Activated naive CD8-positive, alpha-beta T cell treated with anti-CD3 and anti-CD28 coated beads for 36 hours (primary cell): ENCODE measurements around the gene NOX3. TPM values are rescaled to one million over a fixed set of nuclear protein-coding genes. Genes with fewer than 3 reads are reported as not detected.
"Not testable (repeated sequence)": the region's sequence is repeated elsewhere in the genome, so short reads cannot be mapped to it uniquely, and the experiment has no call there.

Experiments used
- DNase-seq: peaks from one replicate; pipeline ENCODE4 v3.0.0; 2021
- H3K27ac Mint-ChIP-seq: one replicate; pipeline ENCODE4 v1.8.0; 2022; ENCODE audit warnings: mild to moderate bottlenecking, moderate library complexity, mixed read lengths
- H3K27me3 Mint-ChIP-seq: one replicate; pipeline ENCODE4 v1.8.0; 2022; ENCODE audit warnings: mild to moderate bottlenecking, mixed read lengths
- H3K36me3 Mint-ChIP-seq: one replicate; pipeline ENCODE4 v1.8.0; 2021; ENCODE audit warnings: mild to moderate bottlenecking, mixed read lengths
- H3K4me1 Mint-ChIP-seq: one replicate; pipeline ENCODE4 v1.8.0; 2021; ENCODE audit warnings: mixed read lengths
- H3K4me3 Mint-ChIP-seq: one replicate; pipeline ENCODE4 v1.8.0; 2022; ENCODE audit warnings: mild to moderate bottlenecking, moderate library complexity, mixed read lengths
- H3K9me3 Mint-ChIP-seq: one replicate; pipeline ENCODE4 v1.8.0; 2022; ENCODE audit warnings: mixed read lengths
- total RNA-seq, 2 experiments: library from RNA; stranded (reverse); gene quantifications; one replicate each; pipeline ENCODE4 v1.2.3, GENCODE V29; 2021

The NOX3 gene
- total RNA-seq, 2 experiments from 2014 or later, result not detected

GRCh38 chr6:155486721-155487294, 31.2 kb upstream of the NOX3 start:
- Mint-ChIP-seq H3K4me3 (no peak overlapping the region), H3K9me3 (no peaks in the 10 kb centered on the region), H3K4me1 (peaks cover 2% of the 10 kb centered on the region), H3K27ac (no peak overlapping the region), H3K36me3 (no peaks in the 10 kb centered on the region), H3K27me3 (peaks cover 4% of the 10 kb centered on the region)
- no peak for DNase-seq

GRCh38 chr6:155485756-155486155, 30.1 kb upstream of the NOX3 start:
- Mint-ChIP-seq H3K36me3 (no peaks in the 10 kb centered on the region), H3K9me3 (no peaks in the 10 kb centered on the region), H3K27ac (no peak overlapping the region), H3K27me3 (peaks cover 4% of the 10 kb centered on the region), H3K4me3 (no peak overlapping the region), H3K4me1 (peaks cover 2% of the 10 kb centered on the region)
- DNase-seq, result no peak

- no peak overlapping the region for H3K27ac Mint-ChIP-seq
Measured at GRCh38 chr6:155483858-155484257, 28.2 kb upstream of the NOX3 start.

GRCh38 chr6:155481215-155481614, 25.6 kb upstream of the NOX3 start:
- no peak for DNase-seq
- H3K27ac Mint-ChIP-seq, result no peak overlapping the region
- no peak overlapping the region for H3K4me3 Mint-ChIP-seq
- H3K4me1 Mint-ChIP-seq, result peaks cover 7% of the 10 kb centered on the region
- H3K27me3 Mint-ChIP-seq, result peaks cover 4% of the 10 kb centered on the region
- no peaks in the 10 kb centered on the region for H3K36me3 Mint-ChIP-seq
- H3K9me3 Mint-ChIP-seq, result no peaks in the 10 kb centered on the region

More at GRCh38 chr6:155483858-155484257, 28.2 kb upstream of the NOX3 start:
- no peak for DNase-seq
- Mint-ChIP-seq H3K4me3 (no peak overlapping the region), H3K9me3 (no peaks in the 10 kb centered on the region), H3K27me3 (peaks cover 4% of the 10 kb centered on the region), H3K4me1 (peaks cover 7% of the 10 kb centered on the region), H3K36me3 (no peaks in the 10 kb centered on the region)

GRCh38 chr6:155473741-155474140, 18.1 kb upstream of the NOX3 start:
- Mint-ChIP-seq H3K36me3 (peaks cover 6% of the 10 kb centered on the region), H3K4me1 (no peaks in the 10 kb centered on the region), H3K27me3 (no peaks in the 10 kb centered on the region), H3K27ac (no peak overlapping the region), H3K9me3 (peaks cover 17% of the 10 kb centered on the region), H3K4me3 (no peak overlapping the region)
- no peak for DNase-seq

- H3K27me3 Mint-ChIP-seq, result no peaks in the 10 kb centered on the region
- peaks cover 12% of the 10 kb centered on the region for H3K36me3 Mint-ChIP-seq
- no peak overlapping the region for H3K27ac Mint-ChIP-seq
- H3K4me1 Mint-ChIP-seq, result no peaks in the 10 kb centered on the region
- H3K9me3 Mint-ChIP-seq, result peaks cover 24% of the 10 kb centered on the region
- no peak overlapping the region for H3K4me3 Mint-ChIP-seq
- no peak for DNase-seq
Measured at GRCh38 chr6:155472886-155473285, 17.2 kb upstream of the NOX3 start.

- H3K4me1 Mint-ChIP-seq, H3K27me3 Mint-ChIP-seq, DNase-seq, H3K4me3 Mint-ChIP-seq, H3K27ac Mint-ChIP-seq: not testable (repeated sequence)
- peaks cover 14% of the 10 kb centered on the region for H3K36me3 Mint-ChIP-seq
- peaks cover 33% of the 10 kb centered on the region for H3K9me3 Mint-ChIP-seq
Measured at GRCh38 chr6:155470979-155471616, 15.5 kb upstream of the NOX3 start.

GRCh38 chr6:155468543-155468942, 12.9 kb upstream of the NOX3 start:
- not testable (repeated sequence) for H3K27me3 Mint-ChIP-seq

GRCh38 chr6:155466539-155466938, 10.9 kb upstream of the NOX3 start:
- H3K4me1 Mint-ChIP-seq, result peaks cover 14% of the 10 kb centered on the region
- H3K9me3 Mint-ChIP-seq, result peaks cover 43% of the 10 kb centered on the region
- no peak overlapping the region for H3K27ac Mint-ChIP-seq
- DNase-seq, result no peak
- no peaks in the 10 kb centered on the region for H3K27me3 Mint-ChIP-seq
- peaks cover 20% of the 10 kb centered on the region for H3K36me3 Mint-ChIP-seq
- no peak overlapping the region for H3K4me3 Mint-ChIP-seq

More at GRCh38 chr6:155468543-155468942, 12.9 kb upstream of the NOX3 start:
- H3K4me1 Mint-ChIP-seq, DNase-seq, H3K4me3 Mint-ChIP-seq, H3K27ac Mint-ChIP-seq: not testable (repeated sequence)
- H3K36me3 Mint-ChIP-seq, result peaks cover 20% of the 10 kb centered on the region
- peaks cover 43% of the 10 kb centered on the region for H3K9me3 Mint-ChIP-seq

- H3K27ac Mint-ChIP-seq, result no peak overlapping the region
- H3K9me3 Mint-ChIP-seq, result peaks cover 12% of the 10 kb centered on the region
- H3K4me1 Mint-ChIP-seq, result peaks cover 29% of the 10 kb centered on the region
- peaks cover 9% of the 10 kb centered on the region for H3K27me3 Mint-ChIP-seq
- H3K36me3 Mint-ChIP-seq, result peaks cover 6% of the 10 kb centered on the region
- no peak overlapping the region for H3K4me3 Mint-ChIP-seq
- DNase-seq, result no peak
Measured at GRCh38 chr6:155461556-155461955, 5.9 kb upstream of the NOX3 start.

GRCh38 chr6:155454471-155454870, 1.2 kb downstream of the NOX3 start:
- H3K4me3 Mint-ChIP-seq, result no peak overlapping the region
- no peak overlapping the region for H3K27ac Mint-ChIP-seq
- H3K4me1 Mint-ChIP-seq, result peaks cover 11% of the 10 kb centered on the region
- peaks cover 2% of the 10 kb centered on the region for H3K9me3 Mint-ChIP-seq
- H3K27me3 Mint-ChIP-seq, result peaks cover 18% of the 10 kb centered on the region
- DNase-seq, result no peak
- no peaks in the 10 kb centered on the region for H3K36me3 Mint-ChIP-seq

GRCh38 chr6:155454008-155454407, 1.6 kb downstream of the NOX3 start:
- H3K27me3 Mint-ChIP-seq, result peaks cover 22% of the 10 kb centered on the region
- H3K4me1 Mint-ChIP-seq, result peaks cover 12% of the 10 kb centered on the region
- no peak overlapping the region for H3K4me3 Mint-ChIP-seq
- H3K9me3 Mint-ChIP-seq, result peaks cover 2% of the 10 kb centered on the region
- no peaks in the 10 kb centered on the region for H3K36me3 Mint-ChIP-seq
- DNase-seq, result no peak
- no peak overlapping the region for H3K27ac Mint-ChIP-seq

- Mint-ChIP-seq H3K4me1 (peaks cover 19% of the 10 kb centered on the region), H3K27me3 (peaks cover 16% of the 10 kb centered on the region), H3K27ac (no peak overlapping the region), H3K9me3 (peaks cover 2% of the 10 kb centered on the region), H3K36me3 (no peaks in the 10 kb centered on the region), H3K4me3 (no peak overlapping the region)
- no peak for DNase-seq
Measured at GRCh38 chr6:155452576-155452975, 3.1 kb downstream of the NOX3 start.

GRCh38 chr6:155451530-155451929, 4.1 kb downstream of the NOX3 start:
- H3K4me1 Mint-ChIP-seq, result peaks cover 21% of the 10 kb centered on the region
- H3K9me3 Mint-ChIP-seq, H3K27ac Mint-ChIP-seq, H3K4me3 Mint-ChIP-seq, DNase-seq, H3K36me3 Mint-ChIP-seq: not testable (repeated sequence)
- peaks cover 14% of the 10 kb centered on the region for H3K27me3 Mint-ChIP-seq

- no peak for DNase-seq
- Mint-ChIP-seq H3K4me3 (no peak overlapping the region), H3K27ac (no peak overlapping the region), H3K36me3 (peaks cover under 1% of the 10 kb centered on the region), H3K9me3 (peaks cover 3% of the 10 kb centered on the region), H3K4me1 (peaks cover 26% of the 10 kb centered on the region), H3K27me3 (peaks cover 14% of the 10 kb centered on the region)
Measured at GRCh38 chr6:155450240-155450581, 5.4 kb downstream of the NOX3 start.
